AG09319 (cell line): Measurements from ENCODE around the gene PGAP1.

Source experiments
- DNase-seq: peaks from one replicate; pipeline ENCODE4 v3.0.0-alpha.2; 2010; ENCODE audit warnings: low read depth; ENCODE audit errors: extremely low read depth
- CTCF ChIP-seq: IDR thresholded peaks from 2 replicates; pipeline ENCODE4 v1.5.1; 2011; ENCODE audit warnings: low read depth, mild to moderate bottlenecking, inconsistent platforms, low read length, moderate library complexity

Gene PGAP1

GRCh38 chr2:196967116-196967515, 40.6 kb upstream of the PGAP1 start:
- no peak for DNase-seq
- TF ChIP-seq CTCF, result no peak

- TF ChIP-seq CTCF, result no peak
- no peak for DNase-seq
Observed at GRCh38 chr2:196966061-196966460, 39.6 kb upstream of the PGAP1 start.

GRCh38 chr2:196965651-196966050, 39.1 kb upstream of the PGAP1 start:
- no peak for TF ChIP-seq CTCF
- no peak for DNase-seq

- no peak for TF ChIP-seq CTCF
- DNase-seq, result no peak
Observed at GRCh38 chr2:196963961-196964360, 37.5 kb upstream of the PGAP1 start.

- TF ChIP-seq CTCF, result no peak
- DNase-seq, result no peak
Observed at GRCh38 chr2:196963043-196963442, 36.5 kb upstream of the PGAP1 start.

GRCh38 chr2:196962325-196962724, 35.8 kb upstream of the PGAP1 start:
- DNase-seq, result no peak

GRCh38 chr2:196961889-196962288, 35.4 kb upstream of the PGAP1 start:
- no peak for DNase-seq
- no peak for TF ChIP-seq CTCF

More at GRCh38 chr2:196962325-196962724, 35.8 kb upstream of the PGAP1 start:
- TF ChIP-seq CTCF, result no peak
